ENCODE measurements around the gene ABLIM1. TPM values are rescaled to one million over a fixed set of nuclear protein-coding genes. Genes with fewer than 3 reads are reported as not detected.

ABLIM1 gene
- total RNA-seq, 1 donor from 2014 or later = 34.3 TPM

GRCh38 chr10:114518401-114519305 lies 139.4 kb downstream of the ABLIM1 start:
- no peak for DNase-seq (ENCODE audit: low read depth in 2 of 2)

- no peak for DNase-seq (ENCODE audit: low read depth in 2 of 2)
Measured at GRCh38 chr10:114517368-114518250, 140.5 kb downstream of the ABLIM1 start.

- no peak for DNase-seq (ENCODE audit: low read depth in 2 of 2)
Measured at GRCh38 chr10:114516356-114516755, 141.7 kb downstream of the ABLIM1 start.

GRCh38 chr10:114515298-114515914 lies 142.7 kb downstream of the ABLIM1 start:
- DNase-seq (ENCODE audit: low read depth in 2 of 2) = no peak

- no peak for DNase-seq (ENCODE audit: low read depth in 2 of 2)
Measured at GRCh38 chr10:114513381-114513792, 144.7 kb downstream of the ABLIM1 start.

- DNase-seq (ENCODE audit: low read depth in 2 of 2) = no peak
Measured at GRCh38 chr10:114511881-114512280, 146.2 kb downstream of the ABLIM1 start.

GRCh38 chr10:114508376-114508775 lies 149.7 kb downstream of the ABLIM1 start:
- DNase-seq (ENCODE audit: low read depth in 2 of 2) = no peak

GRCh38 chr10:114507449-114507848 lies 150.6 kb downstream of the ABLIM1 start:
- DNase-seq (ENCODE audit: low read depth in 2 of 2) = peak in 1 of 2 donors; percentile 49

- peak in 1 of 2 donors; percentile 31 for DNase-seq (ENCODE audit: low read depth in 2 of 2)
Measured at GRCh38 chr10:114506871-114507385, 151.1 kb downstream of the ABLIM1 start.

GRCh38 chr10:114504769-114505579 lies 153.1 kb downstream of the ABLIM1 start:
- peak; percentile 36 to 93 for DNase-seq (ENCODE audit: low read depth in 2 of 2)

GRCh38 chr10:114502074-114502473 lies 156.0 kb downstream of the ABLIM1 start:
- DNase-seq (ENCODE audit: low read depth in 2 of 2) = peak in 1 of 2 donors; percentile 78

GRCh38 chr10:114501650-114502049 lies 156.4 kb downstream of the ABLIM1 start:
- DNase-seq (ENCODE audit: low read depth in 2 of 2) = no peak

- no peak for DNase-seq (ENCODE audit: low read depth in 2 of 2)
Measured at GRCh38 chr10:114500643-114501042, 157.4 kb downstream of the ABLIM1 start.

- DNase-seq (ENCODE audit: low read depth in 2 of 2) = no peak
Measured at GRCh38 chr10:114499630-114500190, 158.4 kb downstream of the ABLIM1 start.

GRCh38 chr10:114499116-114499515 lies 159.0 kb downstream of the ABLIM1 start:
- no peak for DNase-seq (ENCODE audit: low read depth in 2 of 2)

- DNase-seq (ENCODE audit: low read depth in 2 of 2) = no peak
Measured at GRCh38 chr10:114498413-114499111, 159.5 kb downstream of the ABLIM1 start.

GRCh38 chr10:114495303-114495702 lies 162.8 kb downstream of the ABLIM1 start:
- no peak for DNase-seq (ENCODE audit: low read depth in 2 of 2)

- DNase-seq (ENCODE audit: low read depth in 2 of 2) = peak; percentile 39 to 55
Measured at GRCh38 chr10:114492351-114493037, 165.6 kb downstream of the ABLIM1 start.

GRCh38 chr10:114491933-114492332 lies 166.1 kb downstream of the ABLIM1 start:
- no peak for DNase-seq (ENCODE audit: low read depth in 2 of 2)
